GM18909 (cell line): ENCODE data around the gene MTMR10.

Experiments used
- ATAC-seq: cut with Tn5 transposase; IDR thresholded peaks from one replicate; pipeline ENCODE4 v1.9.1; 2021; ENCODE audit warnings: mild to moderate bottlenecking; ENCODE audit not compliant: unreplicated experiment, poor library complexity

MTMR10 gene

GRCh38 chr15:31016446-31016915 is 25.1 kb upstream of the MTMR10 start:
- no peak for ATAC-seq

GRCh38 chr15:31014608-31014925 is 23.1 kb upstream of the MTMR10 start:
- ATAC-seq: no peak

GRCh38 chr15:31013863-31014607 is 22.6 kb upstream of the MTMR10 start:
- ATAC-seq: peak; percentile 69

GRCh38 chr15:31012455-31012854 is 21.0 kb upstream of the MTMR10 start:
- ATAC-seq: no peak

- no peak for ATAC-seq
Observed at GRCh38 chr15:31010036-31010435, 18.6 kb upstream of the MTMR10 start.

- ATAC-seq: no peak
Observed at GRCh38 chr15:31005660-31006059, 14.2 kb upstream of the MTMR10 start.

GRCh38 chr15:31004220-31004733 is 12.8 kb upstream of the MTMR10 start:
- peak; percentile 93 for ATAC-seq

- ATAC-seq: no peak
Observed at GRCh38 chr15:31001702-31002101, 10.3 kb upstream of the MTMR10 start.

GRCh38 chr15:30999729-31000128 is 8.3 kb upstream of the MTMR10 start:
- ATAC-seq: no peak

- ATAC-seq: no peak
Observed at GRCh38 chr15:30997270-30997669, 5.8 kb upstream of the MTMR10 start.

GRCh38 chr15:30992249-30992864 is 929 bp upstream of the MTMR10 start:
- ATAC-seq: no peak

GRCh38 chr15:30990446-30991254 is 778 bp downstream of the MTMR10 start:
- no peak for ATAC-seq

GRCh38 chr15:30990036-30990435 is 1.4 kb downstream of the MTMR10 start:
- ATAC-seq: no peak

GRCh38 chr15:30985081-30985531 is 6.3 kb downstream of the MTMR10 start:
- peak; percentile 38 for ATAC-seq

GRCh38 chr15:30984542-30984941 is 6.9 kb downstream of the MTMR10 start:
- peak; percentile 56 for ATAC-seq

GRCh38 chr15:30984118-30984517 is 7.3 kb downstream of the MTMR10 start:
- ATAC-seq: no peak

- ATAC-seq: no peak
Observed at GRCh38 chr15:30979457-30979856, 12.0 kb downstream of the MTMR10 start.

- ATAC-seq: no peak
Observed at GRCh38 chr15:30978328-30978727, 13.1 kb downstream of the MTMR10 start.

- no peak for ATAC-seq
Observed at GRCh38 chr15:30974112-30974511, 17.3 kb downstream of the MTMR10 start.

GRCh38 chr15:30973379-30973778 is 18.0 kb downstream of the MTMR10 start:
- no peak for ATAC-seq

- ATAC-seq: no peak
Observed at GRCh38 chr15:30969724-30970123, 21.7 kb downstream of the MTMR10 start.
